CD4-positive, alpha-beta T cell treated with Interleukin-6 at 100 ng/mL for 8 hours (primary cell): ENCODE measurements around the gene FAM107B.
"Not testable (repeated sequence)": the region's sequence is repeated elsewhere in the genome, so short reads cannot be mapped to it uniquely, and the experiment has no call there.

ENCODE experiments used
- DNase-seq: peaks from one replicate; pipeline ENCODE4 v3.0.0-alpha.2; 2020; ENCODE audit warnings: mixed read lengths, low spot score

The FAM107B gene

DNA sequence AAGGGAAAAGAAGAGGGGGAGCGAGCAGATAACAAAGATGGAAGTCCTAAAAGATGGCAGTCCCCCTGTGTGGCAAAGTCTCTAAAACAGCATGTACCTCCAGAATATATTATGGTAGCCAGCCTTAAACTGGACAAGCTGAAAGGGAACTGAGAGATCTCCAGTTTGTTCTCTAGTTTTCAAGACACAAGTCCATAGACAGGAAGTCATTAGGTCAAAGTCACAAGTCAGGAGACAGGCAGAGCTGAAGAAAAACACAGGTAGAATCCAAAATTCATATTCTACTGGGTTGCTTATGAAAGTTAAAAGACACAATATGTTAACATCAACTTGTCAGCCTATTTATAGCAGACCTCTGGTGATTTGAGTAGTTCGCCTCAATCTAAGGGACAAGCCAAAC, 38.7 kb downstream of the FAM107B start:
- no peak for DNase-seq

DNA sequence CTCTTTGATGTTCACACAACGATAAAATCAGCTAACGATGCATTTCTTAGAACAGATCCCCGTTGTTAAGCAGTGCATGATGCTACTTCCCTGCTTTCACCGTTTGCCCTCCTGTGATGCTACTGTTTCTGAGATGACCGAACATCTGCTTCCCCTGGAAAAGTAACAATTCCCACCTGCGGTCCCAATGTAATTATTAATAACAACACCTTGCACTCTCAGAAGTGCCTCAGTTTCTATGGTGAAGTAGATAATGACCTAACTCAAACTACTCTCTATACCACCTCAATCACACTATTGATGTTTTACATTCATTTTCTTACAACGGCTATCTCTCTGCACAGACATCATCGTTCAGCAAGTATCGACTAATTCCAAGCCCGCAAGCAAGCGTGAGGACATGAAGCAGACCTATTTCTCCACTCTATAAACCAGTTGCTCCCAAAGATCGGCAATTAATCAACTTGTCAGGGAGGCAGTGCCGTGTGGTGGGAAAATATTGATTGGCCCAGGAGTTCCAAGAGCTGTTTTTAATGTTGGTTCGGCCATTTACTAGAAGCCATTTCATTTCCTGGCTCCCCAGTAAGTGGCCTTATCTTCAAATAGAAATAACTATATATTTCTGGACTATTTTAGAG, 42.7 kb downstream of the FAM107B start:
- DNase-seq = no peak

DNA sequence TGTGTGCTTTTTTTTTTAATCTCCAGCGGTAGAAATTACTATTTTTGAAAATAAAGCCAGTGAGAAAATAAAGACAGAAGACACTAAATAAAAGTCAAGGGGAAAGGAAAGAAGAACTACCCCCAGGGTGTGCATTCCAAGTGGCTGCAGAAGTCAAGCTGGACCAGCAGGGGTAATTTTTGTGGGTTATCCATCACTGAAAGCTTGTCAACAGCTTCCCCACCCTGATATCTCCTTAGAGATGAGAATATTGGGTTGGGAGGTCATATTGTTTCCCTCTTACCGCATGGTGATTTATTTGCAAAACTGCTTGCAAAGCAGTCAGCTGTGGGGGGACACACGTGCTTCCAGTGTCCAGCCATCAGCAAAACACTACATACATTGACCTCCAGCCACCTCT, 46.4 kb downstream of the FAM107B start:
- no peak for DNase-seq

DNA sequence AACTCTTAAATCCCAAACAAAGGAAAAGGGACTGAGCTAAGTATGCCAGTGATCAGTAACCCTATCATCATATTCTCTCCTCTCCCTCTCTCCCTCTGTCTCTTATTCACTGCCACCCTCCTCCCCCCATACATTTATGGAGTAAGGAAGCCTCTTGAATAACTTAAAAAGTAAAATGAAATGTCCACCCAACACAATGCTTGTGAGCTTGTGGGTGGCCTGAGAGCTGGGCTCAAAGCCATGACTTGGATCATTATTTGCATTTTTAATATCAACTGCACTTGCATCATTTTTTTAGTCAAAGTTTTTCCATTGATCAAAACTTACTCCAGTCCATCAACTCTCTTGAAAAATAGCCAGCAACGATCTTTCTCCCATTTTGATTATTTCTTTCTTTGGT, 46.8 kb downstream of the FAM107B start:
- no peak for DNase-seq

DNA sequence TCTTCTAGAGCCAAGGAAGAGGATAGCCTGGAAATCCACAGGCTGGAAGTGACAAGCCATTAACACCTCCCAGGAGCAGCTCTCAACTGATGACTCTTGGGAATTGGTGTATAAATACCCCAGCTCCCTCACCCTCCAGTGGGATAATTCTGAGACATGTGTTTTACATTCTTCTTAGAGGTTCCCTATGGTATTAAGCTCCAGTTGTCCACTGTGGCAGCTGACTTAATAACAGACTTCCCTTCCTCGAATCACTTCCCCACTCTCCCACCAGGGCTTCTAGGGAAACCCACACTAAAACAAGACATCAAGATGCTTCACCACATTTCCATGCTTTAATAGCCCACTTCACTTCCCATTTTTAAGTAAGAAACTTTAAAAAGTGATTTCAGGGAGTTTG, 47.2 kb downstream of the FAM107B start:
- DNase-seq = no peak

DNA sequence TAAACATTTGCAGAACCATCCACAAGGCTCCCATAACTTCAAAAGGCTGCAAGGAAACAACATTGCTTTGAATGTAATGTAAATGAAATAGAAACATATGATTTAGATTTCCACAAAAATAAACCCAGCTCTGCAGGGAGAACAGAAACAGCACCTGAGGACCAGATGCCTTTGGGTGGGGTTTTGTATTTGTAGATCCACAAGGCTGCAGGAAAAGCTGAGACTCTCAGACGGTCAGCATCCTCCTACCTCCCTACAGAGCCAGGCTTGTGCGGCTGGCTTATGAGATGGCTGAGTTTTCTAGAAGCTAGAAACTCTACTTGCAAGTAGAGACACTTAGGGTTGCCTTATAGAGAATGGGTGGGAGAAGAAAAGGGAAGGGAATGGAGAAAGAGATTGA, 49.8 kb downstream of the FAM107B start:
- DNase-seq = no peak

DNA sequence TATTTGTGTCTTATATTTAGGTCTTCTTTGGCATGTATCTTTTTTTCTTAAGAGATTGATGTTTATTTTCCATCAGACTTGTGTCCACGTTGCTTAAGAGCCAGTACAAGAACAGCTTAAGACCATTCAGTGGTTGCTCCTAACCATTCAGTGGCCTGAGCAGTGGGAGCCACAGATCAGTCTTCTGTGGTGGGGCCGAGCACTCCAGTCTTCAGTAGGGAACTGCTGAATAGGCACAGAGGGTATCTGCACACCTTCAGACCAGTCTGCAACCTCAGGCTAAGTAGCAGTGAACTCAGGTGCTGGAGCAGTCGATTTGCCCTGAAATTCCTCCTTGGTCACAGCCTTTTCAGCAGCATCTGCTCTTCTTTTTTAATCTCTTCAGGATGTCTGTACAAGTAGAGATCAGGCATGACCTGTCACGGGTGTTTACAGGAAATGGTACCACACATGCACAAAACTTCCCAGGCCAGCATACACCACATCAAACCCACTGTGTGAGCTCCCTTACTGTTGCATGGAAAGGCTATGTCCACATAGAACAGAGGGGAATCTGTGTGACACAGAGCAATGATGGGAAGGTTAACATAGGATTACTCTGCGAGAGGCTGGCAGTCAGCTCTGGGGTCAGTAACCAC, 51.5 kb downstream of the FAM107B start:
- peak; percentile 50 for DNase-seq

DNA sequence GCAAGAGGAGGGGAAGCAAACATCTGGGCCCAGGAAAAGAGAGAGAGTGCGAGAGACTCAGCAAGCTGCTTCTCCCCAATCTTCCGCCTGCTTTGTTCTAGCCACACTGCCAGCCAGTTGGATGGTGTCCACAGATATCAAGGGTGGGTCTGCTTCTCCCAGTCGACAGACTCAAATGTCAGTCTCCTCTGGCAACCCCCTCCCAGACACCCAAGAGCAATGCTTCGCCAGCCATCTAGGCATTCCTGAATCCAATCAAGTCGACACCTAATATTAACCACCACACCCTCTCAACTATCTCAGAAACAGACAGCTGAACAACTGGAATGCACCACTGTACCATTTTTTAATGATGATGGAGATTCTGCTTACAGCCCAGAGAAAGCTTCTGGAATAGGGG, 57.1 kb downstream of the FAM107B start:
- DNase-seq = no peak

DNA sequence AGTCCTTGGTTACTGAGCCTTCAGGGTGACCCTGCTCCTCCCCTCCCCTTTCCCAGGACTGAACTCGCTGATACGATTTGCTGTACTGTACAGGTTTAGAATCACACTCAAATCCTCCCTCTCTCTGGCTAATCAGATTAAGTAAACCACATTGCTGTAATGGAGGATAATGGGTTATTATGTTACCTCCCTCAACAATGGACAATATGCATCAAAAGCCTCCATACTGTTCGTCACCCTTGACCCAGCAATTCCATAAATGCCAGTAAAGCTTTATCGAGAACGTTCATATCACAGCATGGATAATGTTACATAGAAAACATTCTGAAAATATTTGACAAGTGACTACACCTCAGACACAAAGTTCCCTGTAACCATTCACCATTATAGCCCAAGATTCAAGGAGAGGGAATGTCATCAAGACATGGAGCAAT, 61.7 kb downstream of the FAM107B start:
- no peak for DNase-seq

DNA sequence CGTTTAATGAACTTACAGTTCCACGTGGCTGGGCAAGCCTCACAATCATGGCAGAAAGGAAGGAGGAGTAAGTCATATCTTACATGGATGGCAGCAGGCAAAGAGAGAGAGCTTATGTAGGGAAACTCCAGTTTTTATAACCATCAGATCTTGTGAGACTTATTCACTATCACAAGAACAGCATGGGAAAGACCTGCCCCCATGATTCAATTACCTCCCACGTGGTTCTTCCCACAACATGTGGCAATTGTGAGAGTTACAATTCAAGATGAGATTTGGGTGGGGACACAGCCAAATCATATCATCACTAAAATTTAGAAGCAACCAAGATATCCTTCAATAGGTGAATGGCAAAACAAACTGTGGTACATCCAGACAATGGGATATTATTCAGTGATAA, 65.4 kb downstream of the FAM107B start:
- not testable (repeated sequence) for DNase-seq

DNA sequence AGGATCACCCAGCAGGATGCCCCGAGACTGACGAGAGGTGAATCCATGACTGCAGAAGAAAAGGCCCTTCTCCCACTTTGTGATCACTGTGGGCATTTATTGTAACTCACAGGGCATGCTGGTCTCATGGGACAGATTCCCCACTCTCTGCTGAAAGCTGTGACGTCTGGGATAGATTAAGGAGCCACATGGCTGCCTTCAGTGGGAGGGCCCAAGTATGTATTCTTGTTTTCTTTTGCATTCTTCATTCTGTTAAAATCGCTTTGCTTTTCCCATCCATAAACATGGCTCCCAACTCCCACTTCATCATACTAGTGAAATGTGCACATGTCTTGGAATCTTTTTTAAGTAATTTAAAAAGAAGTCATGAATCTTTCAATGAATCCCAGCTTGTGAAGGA, 67.2 kb downstream of the FAM107B start:
- DNase-seq = no peak

DNA sequence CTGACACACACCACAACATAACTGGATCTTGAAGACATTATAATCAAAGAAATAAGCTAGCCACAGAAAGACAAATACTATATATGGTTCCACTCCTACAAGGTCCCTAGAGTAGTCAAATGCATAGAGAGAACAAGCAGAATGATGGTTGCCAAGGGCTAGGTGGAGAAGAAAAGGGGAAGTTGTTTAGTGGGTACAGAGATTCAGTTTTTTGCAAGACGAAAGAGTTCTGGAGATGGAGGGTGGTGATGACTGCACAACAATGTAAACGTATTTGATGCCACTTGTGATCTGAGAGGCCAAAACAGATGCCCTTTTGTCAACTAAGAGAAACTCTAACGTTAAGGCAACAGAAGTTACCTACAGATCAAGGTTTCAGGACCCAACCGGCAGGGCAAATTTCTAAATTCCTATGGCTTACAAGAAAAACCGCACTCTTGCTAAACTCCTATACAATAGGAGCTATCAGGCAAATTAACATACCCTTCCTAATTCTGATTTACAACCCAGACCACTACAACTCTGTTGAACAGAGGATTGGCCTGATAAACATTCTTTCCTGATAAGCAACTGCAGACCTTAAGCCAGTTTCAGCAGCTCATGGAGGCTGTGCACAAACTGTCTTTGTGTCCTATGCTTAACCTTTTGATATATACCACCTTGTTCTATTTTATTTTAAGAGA, 69.0 kb downstream of the FAM107B start:
- DNase-seq = no peak

DNA sequence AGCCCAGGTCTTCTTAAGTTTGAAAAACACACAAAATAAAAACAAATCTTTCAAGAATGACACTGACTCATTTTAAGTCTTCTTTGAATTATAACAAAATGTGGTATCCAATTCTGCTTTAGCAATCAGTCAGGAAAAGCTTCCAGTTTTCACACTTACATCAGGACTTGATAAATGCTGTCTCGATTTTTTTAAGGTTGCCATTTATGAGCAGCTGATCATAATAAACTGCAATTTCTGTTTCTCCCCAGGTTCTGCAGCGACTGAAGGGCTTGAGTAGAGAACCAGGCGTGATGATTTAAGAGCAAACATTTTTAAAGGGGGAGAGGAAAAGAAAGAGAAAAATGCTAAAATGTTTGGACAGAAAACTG, 71.1 kb downstream of the FAM107B start:
- DNase-seq = no peak

DNA sequence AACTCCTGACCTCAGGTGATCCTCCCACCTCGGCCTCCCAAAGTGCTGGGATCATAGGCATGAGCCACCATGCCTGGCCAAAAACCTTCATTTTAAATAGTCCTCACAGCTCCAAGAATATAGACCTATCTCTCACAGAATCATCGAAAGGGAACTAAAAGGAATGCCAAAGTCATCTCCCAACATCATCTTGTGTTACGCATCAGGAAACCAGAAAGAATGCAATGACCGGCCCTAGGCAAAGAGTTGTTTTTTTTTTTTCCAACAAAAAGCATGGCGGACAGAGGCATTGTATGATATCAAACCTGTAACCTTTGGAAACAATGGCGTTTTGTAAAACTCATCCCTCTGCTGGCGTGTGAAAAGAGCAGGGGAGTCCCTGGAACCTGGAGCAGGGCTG, 73.2 kb downstream of the FAM107B start:
- no peak for DNase-seq

DNA sequence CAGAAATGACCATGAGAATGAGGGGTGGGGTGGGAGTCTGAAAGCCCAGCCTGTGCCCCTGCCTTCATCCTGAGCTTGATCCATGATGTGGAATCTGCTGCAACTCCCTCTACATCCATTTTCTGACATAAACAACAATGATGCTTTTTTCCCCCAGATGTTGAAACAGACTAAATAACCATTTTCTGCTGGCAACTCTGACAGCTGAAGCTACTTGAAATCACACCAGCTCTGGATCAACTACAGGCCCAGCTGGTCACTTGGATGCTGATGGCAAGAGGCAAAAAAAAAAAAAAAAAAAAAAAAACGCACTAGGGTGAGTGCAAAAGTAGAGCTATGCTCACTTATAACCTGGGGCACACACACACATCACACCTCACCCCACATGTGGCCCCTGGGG, 74.2 kb downstream of the FAM107B start:
- no peak for DNase-seq

DNA sequence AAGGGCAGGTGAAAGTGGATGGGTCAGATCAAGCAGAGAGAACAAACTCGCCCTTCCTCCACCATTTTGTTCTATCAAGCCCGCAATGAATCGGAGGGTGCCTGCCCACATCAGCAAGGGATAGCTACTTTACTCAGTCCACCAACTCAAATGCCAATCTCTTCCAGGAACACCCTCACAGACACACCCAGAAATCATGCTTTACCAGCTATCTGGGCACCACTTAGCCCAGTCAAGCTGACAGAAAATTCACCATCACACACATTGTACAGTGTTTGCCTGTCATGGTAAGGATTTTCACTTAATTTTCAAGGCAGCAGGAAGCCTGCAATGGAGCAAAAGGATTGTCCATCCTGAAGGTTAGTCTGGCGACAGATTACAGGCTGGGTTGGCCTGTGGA, 75.2 kb downstream of the FAM107B start:
- DNase-seq = no peak

DNA sequence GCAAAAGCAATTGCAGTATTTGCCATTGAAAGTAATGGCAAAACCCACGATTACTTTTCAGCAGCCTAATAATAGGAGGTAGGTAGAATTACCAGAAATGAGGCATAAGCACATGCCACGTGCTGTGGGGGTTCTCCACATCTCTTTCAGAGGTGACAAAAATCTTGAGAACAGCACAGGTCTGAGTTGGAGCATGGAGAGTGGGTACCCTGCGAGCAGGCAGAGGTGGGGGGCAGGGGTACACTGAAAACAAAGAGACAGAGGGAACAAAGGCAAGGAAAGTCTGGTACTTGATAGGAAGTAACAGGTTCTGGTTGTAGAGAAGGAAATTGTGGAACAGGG, 75.9 kb downstream of the FAM107B start:
- DNase-seq = no peak

DNA sequence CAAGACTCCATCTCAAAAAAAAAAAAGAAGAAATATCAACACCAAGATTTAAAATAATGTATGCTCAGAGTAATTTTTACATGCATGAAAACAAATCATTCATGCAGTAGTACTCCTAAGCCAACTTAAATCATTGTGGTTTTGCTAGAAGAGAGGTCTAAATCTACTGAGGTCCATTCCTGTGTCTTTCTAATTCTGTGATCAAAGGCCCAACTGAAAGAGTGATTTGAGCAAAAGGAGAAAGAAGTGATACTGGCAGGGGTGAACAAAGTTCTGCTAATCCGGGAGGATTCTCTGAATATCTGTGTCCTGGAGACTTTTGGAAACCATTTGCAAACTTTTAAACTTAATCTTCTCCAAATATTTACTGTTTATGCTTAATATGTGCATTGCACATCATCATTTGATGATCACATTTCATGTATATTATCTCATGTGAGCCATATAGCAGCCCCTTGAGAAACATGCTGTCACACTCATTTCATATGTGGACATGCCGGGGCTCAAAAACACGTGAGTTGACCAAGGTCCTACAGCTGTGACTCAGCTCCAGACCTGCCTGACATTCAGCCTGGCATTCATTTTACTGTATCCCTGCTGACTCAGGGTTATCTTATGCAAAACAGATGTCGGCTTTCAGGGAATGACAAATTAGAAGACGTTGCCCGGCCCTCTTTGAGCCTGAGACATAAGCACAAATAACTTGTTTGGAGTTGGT, 76.4 kb downstream of the FAM107B start:
- no peak for DNase-seq

DNA sequence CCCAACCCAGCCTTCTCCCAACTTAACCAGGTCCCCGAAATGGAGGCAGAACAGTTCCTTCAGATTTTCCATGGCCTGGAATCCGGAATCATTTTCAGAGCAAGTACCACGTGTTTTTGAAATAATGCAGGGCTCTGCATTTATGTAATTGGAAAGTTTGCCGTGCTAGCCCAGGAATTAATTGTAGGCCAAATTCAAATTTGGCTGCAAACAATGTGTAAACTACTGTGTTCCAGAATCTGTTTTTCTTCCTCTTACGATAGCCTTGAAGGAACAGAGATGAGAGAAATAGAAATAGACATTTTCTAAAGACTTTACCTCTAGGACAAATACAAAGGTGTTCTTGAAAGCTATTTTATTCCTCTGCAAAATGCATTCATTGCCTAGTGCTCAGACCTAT, 77.4 kb downstream of the FAM107B start:
- DNase-seq = no peak

DNA sequence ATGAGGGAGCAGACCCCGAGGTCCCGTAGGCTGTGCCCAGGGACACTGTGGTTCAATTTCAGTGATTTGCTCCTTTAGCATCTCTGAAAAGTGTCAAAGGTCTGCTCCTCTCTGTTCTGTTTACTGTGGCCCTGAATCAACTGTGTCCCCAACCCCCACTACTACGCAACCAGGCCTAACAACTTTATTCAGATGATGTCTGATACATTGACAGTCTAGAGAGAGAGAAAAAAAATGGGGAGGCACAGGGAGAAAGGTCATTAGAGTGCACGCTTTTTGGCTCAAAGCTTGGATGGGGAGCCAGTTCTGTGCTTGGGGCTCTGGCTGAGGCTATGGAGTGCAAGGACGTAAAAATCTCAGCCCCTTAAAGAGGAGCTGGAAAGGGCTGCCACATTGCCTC, 77.9 kb downstream of the FAM107B start:
- DNase-seq = no peak

DNA sequence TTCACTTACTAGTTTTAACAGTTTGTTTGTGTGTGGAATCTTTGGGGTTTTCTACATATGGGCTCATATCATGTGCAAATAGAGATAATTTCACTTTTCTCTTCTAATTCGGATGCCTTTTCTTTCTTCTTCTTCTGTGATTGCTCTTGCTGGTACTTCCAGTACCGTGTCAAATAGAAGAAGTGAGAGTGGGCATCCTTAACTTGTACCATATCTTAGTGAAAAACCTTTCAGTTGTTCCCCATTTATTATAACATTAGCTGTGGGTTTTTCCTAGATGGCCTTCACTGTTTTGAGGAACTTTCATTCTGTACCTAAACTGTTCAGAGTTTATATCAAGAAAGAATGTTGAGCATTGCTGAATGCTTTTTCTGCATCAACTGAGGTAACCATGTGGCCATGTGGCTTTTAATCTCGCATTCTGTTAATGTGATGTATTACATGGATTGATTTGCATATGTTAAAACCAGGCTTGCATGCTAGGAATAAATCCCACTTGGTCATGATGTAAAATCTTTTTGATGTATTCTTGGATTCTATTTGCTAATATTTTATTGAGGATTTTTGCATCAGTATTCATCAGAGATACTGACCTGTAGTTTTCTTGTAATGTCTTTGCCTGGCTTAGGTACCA, 78.7 kb downstream of the FAM107B start:
- DNase-seq = no peak

DNA sequence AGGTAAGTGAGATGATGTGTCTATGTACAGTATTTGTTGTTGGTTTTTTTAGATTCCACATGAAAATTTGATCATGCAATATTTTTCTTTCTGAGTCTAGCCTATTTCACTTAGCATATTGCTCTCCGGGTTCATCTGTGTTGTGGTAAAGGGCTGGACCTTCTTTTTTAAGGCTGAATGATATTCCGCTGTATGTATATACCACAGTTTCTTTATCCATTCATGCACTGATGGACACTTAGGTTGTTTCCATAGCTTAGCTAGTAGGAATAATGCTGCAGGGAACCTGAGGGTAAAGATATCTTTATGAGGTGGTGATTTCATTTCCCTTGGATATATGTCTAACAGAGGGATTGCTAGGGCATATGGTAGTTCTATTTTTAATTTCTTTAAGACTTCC, 80.8 kb downstream of the FAM107B start:
- DNase-seq = no peak
